A673 (cell line): ENCODE results near the gene DUSP8.
"Not testable (repeated sequence)": the region's sequence is repeated elsewhere in the genome, so short reads cannot be mapped to it uniquely, and the experiment has no call there.

Source experiments
- EZH2 ChIP-seq: fragments of 200-600 bp; sonication (generic); IDR thresholded peaks from 2 replicates; pipeline ENCODE4 v1.6.1; 2017; ENCODE audit warnings: borderline replicate concordance, low read depth, mild to moderate bottlenecking, mixed read lengths, antibody characterized with exemption, low read length; ENCODE audit not compliant: poor library complexity, severe bottlenecking
- TF ChIP-seq, protein P1 (sequence below): fragments of 300-800, 200-600 bp; sonication (generic); conservative IDR thresholded peaks from 2 replicates; pipeline ENCODE4 v1.5.1; 2017; ENCODE audit warnings: low read depth, mild to moderate bottlenecking, antibody characterized with exemption, low read length, moderate library complexity, mixed read lengths

- TF ChIP-seq, protein P1, sequence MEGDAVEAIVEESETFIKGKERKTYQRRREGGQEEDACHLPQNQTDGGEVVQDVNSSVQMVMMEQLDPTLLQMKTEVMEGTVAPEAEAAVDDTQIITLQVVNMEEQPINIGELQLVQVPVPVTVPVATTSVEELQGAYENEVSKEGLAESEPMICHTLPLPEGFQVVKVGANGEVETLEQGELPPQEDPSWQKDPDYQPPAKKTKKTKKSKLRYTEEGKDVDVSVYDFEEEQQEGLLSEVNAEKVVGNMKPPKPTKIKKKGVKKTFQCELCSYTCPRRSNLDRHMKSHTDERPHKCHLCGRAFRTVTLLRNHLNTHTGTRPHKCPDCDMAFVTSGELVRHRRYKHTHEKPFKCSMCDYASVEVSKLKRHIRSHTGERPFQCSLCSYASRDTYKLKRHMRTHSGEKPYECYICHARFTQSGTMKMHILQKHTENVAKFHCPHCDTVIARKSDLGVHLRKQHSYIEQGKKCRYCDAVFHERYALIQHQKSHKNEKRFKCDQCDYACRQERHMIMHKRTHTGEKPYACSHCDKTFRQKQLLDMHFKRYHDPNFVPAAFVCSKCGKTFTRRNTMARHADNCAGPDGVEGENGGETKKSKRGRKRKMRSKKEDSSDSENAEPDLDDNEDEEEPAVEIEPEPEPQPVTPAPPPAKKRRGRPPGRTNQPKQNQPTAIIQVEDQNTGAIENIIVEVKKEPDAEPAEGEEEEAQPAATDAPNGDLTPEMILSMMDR = not testable (repeated sequence)
- not testable (repeated sequence) for TF ChIP-seq EZH2
These were observed 24.0 kb upstream of the DUSP8 start for GRCh38 chr11:1595994-1596575.
